ENCODE measurements around the gene IGFL3.

DNA sequence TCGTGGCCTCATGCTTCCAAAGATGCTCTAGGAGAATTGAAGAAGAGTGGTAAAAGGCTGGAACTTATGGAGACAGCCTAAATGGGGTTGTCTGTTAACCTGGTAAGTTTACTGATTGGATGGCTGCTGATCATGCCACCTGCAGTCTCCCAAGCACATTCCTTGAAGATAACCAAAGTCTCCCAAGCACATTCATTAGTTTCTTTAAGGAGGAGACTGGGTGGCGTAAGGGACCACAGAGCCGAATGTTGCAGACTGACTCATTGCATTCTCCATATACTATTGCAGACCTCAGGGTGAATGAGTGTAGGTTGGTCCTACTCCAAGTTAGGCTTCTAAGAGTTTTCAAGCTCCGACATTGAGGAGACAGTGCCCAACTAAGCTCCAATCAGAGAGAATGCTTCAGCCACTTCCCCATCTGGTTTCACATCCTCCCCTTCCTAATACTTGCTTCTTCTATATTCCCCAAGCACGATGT is at the start of gene IGFL3:
- TF ChIP-seq, protein P1, sequence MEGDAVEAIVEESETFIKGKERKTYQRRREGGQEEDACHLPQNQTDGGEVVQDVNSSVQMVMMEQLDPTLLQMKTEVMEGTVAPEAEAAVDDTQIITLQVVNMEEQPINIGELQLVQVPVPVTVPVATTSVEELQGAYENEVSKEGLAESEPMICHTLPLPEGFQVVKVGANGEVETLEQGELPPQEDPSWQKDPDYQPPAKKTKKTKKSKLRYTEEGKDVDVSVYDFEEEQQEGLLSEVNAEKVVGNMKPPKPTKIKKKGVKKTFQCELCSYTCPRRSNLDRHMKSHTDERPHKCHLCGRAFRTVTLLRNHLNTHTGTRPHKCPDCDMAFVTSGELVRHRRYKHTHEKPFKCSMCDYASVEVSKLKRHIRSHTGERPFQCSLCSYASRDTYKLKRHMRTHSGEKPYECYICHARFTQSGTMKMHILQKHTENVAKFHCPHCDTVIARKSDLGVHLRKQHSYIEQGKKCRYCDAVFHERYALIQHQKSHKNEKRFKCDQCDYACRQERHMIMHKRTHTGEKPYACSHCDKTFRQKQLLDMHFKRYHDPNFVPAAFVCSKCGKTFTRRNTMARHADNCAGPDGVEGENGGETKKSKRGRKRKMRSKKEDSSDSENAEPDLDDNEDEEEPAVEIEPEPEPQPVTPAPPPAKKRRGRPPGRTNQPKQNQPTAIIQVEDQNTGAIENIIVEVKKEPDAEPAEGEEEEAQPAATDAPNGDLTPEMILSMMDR (IDR thresholded peaks at IDR 0.05): no peak
- no peak for TF ChIP-seq POLR2A (IDR thresholded peaks at IDR 0.05)

Measured in esophagus squamous epithelium (tissue), 4 donors.